H9 (cell line): ENCODE results near the gene CATSPERB. TPM values are rescaled to one million over a fixed set of nuclear protein-coding genes. Genes with fewer than 3 reads are reported as not detected.

Experiments used
- DNase-seq: peaks from one replicate; pipeline ENCODE4 v3.0.0-alpha.2; 2017
- H2AFZ ChIP-seq: one replicate; pipeline ENCODE4 v1.6.1; 2013; ENCODE audit warnings: mild to moderate bottlenecking, low read length, control low read depth, moderate library complexity
- H2AK5ac ChIP-seq: 2 replicates; pipeline ENCODE4 v1.6.1; 2013; ENCODE audit warnings: low read length, control low read depth, mixed read lengths; ENCODE audit not compliant: insufficient read length
- H2BK120ac ChIP-seq: one replicate; pipeline ENCODE4 v1.6.1; 2013; ENCODE audit warnings: low read depth, mild to moderate bottlenecking, low read length, control low read depth, inconsistent platforms; ENCODE audit not compliant: poor library complexity, severe bottlenecking
- H2BK12ac ChIP-seq: 2 replicates; pipeline ENCODE4 v1.6.1; 2013; ENCODE audit warnings: low read length, control low read depth, mixed read lengths, low read depth; ENCODE audit not compliant: insufficient read length
- H2BK15ac ChIP-seq: 2 replicates; pipeline ENCODE4 v1.6.1; 2013; ENCODE audit warnings: low read depth, low read length, control low read depth
- H2BK20ac ChIP-seq: one replicate; pipeline ENCODE4 v1.6.1; 2013; ENCODE audit warnings: low read depth, mild to moderate bottlenecking, low read length, control low read depth, inconsistent platforms; ENCODE audit not compliant: poor library complexity, severe bottlenecking
- H2BK5ac ChIP-seq: 2 replicates; pipeline ENCODE4 v1.6.1; 2013; ENCODE audit warnings: low read length, control low read depth, mixed read lengths; ENCODE audit not compliant: insufficient read length
- H3K14ac ChIP-seq: 2 replicates; pipeline ENCODE4 v1.6.1; 2013; ENCODE audit warnings: low read length, control low read depth; ENCODE audit not compliant: insufficient read depth
- H3K18ac ChIP-seq: 2 replicates; pipeline ENCODE4 v1.6.1; 2013; ENCODE audit warnings: low read depth, mild to moderate bottlenecking, mixed read lengths, low read length, control low read depth; ENCODE audit not compliant: insufficient read length
- H3K23ac ChIP-seq: 2 replicates; pipeline ENCODE4 v1.6.1; 2013; ENCODE audit warnings: low read length, control low read depth, mixed read lengths, low read depth; ENCODE audit not compliant: insufficient read length
- H3K23me2 ChIP-seq: 2 replicates; pipeline ENCODE4 v1.6.1; 2013; ENCODE audit warnings: low read depth, mild to moderate bottlenecking, mixed read lengths, low read length, control low read depth; ENCODE audit not compliant: insufficient read length, poor library complexity, severe bottlenecking
- H3K27ac ChIP-seq: 2 replicates; pipeline ENCODE4 v1.5.1; 2013; ENCODE audit warnings: low read length, control low read depth, mixed read lengths, low read depth; ENCODE audit not compliant: insufficient read length
- H3K27me3 ChIP-seq: 2 replicates; pipeline ENCODE4 v1.6.1; 2013; ENCODE audit warnings: low read length, control low read depth, inconsistent platforms; ENCODE audit not compliant: insufficient read depth
- H3K4ac ChIP-seq: 2 replicates; pipeline ENCODE4 v1.6.1; 2013; ENCODE audit warnings: low read depth, mild to moderate bottlenecking, control low read depth, inconsistent platforms, low read length, moderate library complexity
- H3K4me1 ChIP-seq: 2 replicates; pipeline ENCODE4 v1.6.1; 2013; ENCODE audit warnings: low read length, control low read depth, inconsistent platforms; ENCODE audit not compliant: insufficient read depth
- H3K4me2 ChIP-seq: 2 replicates; pipeline ENCODE4 v1.6.1; 2013; ENCODE audit warnings: low read length, control low read depth, mixed read lengths; ENCODE audit not compliant: insufficient read length, insufficient read depth
- H3K56ac ChIP-seq: 2 replicates; pipeline ENCODE4 v1.6.1; 2013; ENCODE audit warnings: low read depth, mild to moderate bottlenecking, mixed read lengths, low read length, control low read depth; ENCODE audit not compliant: insufficient read length
- H3K79me1 ChIP-seq: 2 replicates; pipeline ENCODE4 v1.6.1; 2013; ENCODE audit warnings: low read depth, mild to moderate bottlenecking, moderate library complexity, low read length, control low read depth, inconsistent platforms; ENCODE audit not compliant: insufficient read depth, poor library complexity, severe bottlenecking
- H3K79me2 ChIP-seq: 2 replicates; pipeline ENCODE4 v1.6.1; 2013; ENCODE audit warnings: low read length, control low read depth, inconsistent platforms; ENCODE audit not compliant: insufficient read depth
- H3K9ac ChIP-seq: 2 replicates; pipeline ENCODE4 v1.6.1; 2013; ENCODE audit warnings: low read length, control low read depth, mixed read lengths; ENCODE audit not compliant: insufficient read length; ENCODE audit errors: extremely low read depth
- H3K9me3 ChIP-seq: one replicate; pipeline ENCODE4 v1.6.1; 2013; ENCODE audit warnings: low read depth, low read length, inconsistent platforms; ENCODE audit not compliant: control insufficient read depth
- H3T11ph ChIP-seq: one replicate; pipeline ENCODE4 v1.6.1; 2013; ENCODE audit warnings: mild to moderate bottlenecking, low read length, control low read depth, inconsistent platforms
- H4K20me1 ChIP-seq: one replicate; pipeline ENCODE4 v1.6.1; 2013; ENCODE audit not compliant: control insufficient read depth, insufficient read length, insufficient read depth
- H4K5ac ChIP-seq: 2 replicates; pipeline ENCODE4 v1.6.1; 2013; ENCODE audit warnings: low read depth, mild to moderate bottlenecking, mixed read lengths, low read length, control low read depth; ENCODE audit not compliant: insufficient read length
- H4K8ac ChIP-seq: replicated peaks from 2 replicates; pipeline ENCODE4 v1.6.1; 2013; ENCODE audit warnings: low read length, control low read depth, mixed read lengths, low read depth; ENCODE audit not compliant: insufficient read length
- H4K91ac ChIP-seq: 2 replicates; pipeline ENCODE4 v1.6.1; 2013; ENCODE audit warnings: low read depth, mild to moderate bottlenecking, moderate library complexity, mixed read lengths, low read length, control low read depth; ENCODE audit not compliant: insufficient read length
- H3K27ac Mint-ChIP-seq, 3 experiments: 2 replicates in 2 of 3; 3 replicates in 1 of 3; pipeline ENCODE4 v1.8.0; 2020 to 2021; ENCODE audit warnings: mixed read lengths in 3 of 3, mild to moderate bottlenecking in 1 of 3, moderate library complexity in 1 of 3
- H3K27me3 Mint-ChIP-seq: 2 replicates; pipeline ENCODE4 v1.8.0; 2021; ENCODE audit warnings: low read depth, mild to moderate bottlenecking, moderate library complexity, mixed read lengths
- H3K36me3 Mint-ChIP-seq, 3 experiments: 2 replicates in 2 of 3; 3 replicates in 1 of 3; pipeline ENCODE4 v1.8.0; 2020 to 2021; ENCODE audit warnings: low read depth in 3 of 3, mixed read lengths in 3 of 3; ENCODE audit not compliant: insufficient read depth in 1 of 3
- H3K4me1 Mint-ChIP-seq, 2 experiments: 2 replicates each; pipeline ENCODE4 v1.8.0; 2020; ENCODE audit warnings: mixed read lengths in 2 of 2
- H3K4me3 Mint-ChIP-seq, 2 experiments: 2 replicates in 1 of 2; 3 replicates in 1 of 2; pipeline ENCODE4 v1.8.0; 2020 to 2021; ENCODE audit warnings: mild to moderate bottlenecking in 2 of 2, mixed read lengths in 2 of 2, moderate library complexity in 1 of 2
- H3K9me3 Mint-ChIP-seq, 2 experiments: 2 replicates in 1 of 2; 3 replicates in 1 of 2; pipeline ENCODE4 v1.8.0; 2020; ENCODE audit warnings: mild to moderate bottlenecking in 2 of 2, mixed read lengths in 2 of 2, moderate library complexity in 1 of 2
- WGBS: extraction: QIAGEN DNeasy Blood & Tissue Kit; methylation state at CpG from one replicate; pipeline ENCODE4 v1.1.7; 2013; ENCODE audit warnings: missing lambda C conversion rate, low lambda C conversion rate, mixed read lengths; ENCODE audit not compliant: insufficient read length; ENCODE audit errors: extremely low coverage; 5-methylcytosine and 5-hydroxymethylcytosine counted together
- total RNA-seq: library from RNA; stranded (reverse); gene quantifications from 2 replicates; pipeline ENCODE4 v1.2.1, GENCODE V29; 2021
- TF ChIP-seq, protein P1 (sequence below): fragments of 200-600 bp; sonication (generic); conservative IDR thresholded peaks from 3 replicates; pipeline ENCODE4 v1.8.0; 2021; ENCODE audit warnings: antibody characterized with exemption, mild to moderate bottlenecking

The CATSPERB gene
- total RNA-seq, 1 experiment from 2014 or later: 0.48 TPM

DNA sequence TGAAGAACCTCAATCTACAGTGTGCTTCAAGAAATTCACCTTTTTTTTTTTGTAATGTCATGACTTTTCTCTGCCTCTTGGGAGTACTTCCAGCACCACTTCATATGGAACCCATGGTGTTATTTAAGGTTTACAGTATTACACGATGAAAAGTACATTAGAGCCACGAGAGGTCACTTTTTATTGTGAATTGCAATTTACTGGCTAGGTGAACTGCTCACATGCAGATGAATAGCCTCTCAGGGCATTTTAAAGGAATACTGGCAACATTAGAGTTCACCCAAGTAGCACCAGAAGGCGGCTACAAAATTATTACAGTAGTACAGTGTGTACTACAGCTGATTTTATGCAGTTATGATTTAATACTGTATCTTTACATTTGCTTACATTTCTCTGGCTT lies 122.7 kb downstream of the CATSPERB start:
- no peak overlapping the region for H4K5ac ChIP-seq
- H2BK5ac ChIP-seq: no peak overlapping the region
- TF ChIP-seq, protein P1, sequence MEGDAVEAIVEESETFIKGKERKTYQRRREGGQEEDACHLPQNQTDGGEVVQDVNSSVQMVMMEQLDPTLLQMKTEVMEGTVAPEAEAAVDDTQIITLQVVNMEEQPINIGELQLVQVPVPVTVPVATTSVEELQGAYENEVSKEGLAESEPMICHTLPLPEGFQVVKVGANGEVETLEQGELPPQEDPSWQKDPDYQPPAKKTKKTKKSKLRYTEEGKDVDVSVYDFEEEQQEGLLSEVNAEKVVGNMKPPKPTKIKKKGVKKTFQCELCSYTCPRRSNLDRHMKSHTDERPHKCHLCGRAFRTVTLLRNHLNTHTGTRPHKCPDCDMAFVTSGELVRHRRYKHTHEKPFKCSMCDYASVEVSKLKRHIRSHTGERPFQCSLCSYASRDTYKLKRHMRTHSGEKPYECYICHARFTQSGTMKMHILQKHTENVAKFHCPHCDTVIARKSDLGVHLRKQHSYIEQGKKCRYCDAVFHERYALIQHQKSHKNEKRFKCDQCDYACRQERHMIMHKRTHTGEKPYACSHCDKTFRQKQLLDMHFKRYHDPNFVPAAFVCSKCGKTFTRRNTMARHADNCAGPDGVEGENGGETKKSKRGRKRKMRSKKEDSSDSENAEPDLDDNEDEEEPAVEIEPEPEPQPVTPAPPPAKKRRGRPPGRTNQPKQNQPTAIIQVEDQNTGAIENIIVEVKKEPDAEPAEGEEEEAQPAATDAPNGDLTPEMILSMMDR: no peak
- no peak overlapping the region for H3T11ph ChIP-seq
- no peak overlapping the region for H3K27ac ChIP-seq
- H2AFZ ChIP-seq: no peak overlapping the region
- Mint-ChIP-seq H3K27ac (no peak overlapping the region), H3K27me3 (no peaks in the 10 kb centered on the region), H3K9me3 (peaks cover 0 to 3% of the 10 kb centered on the region in 2 experiments; a peak in 3 of 5 replicates), H3K4me1 (peaks cover 7 to 11% of the 10 kb centered on the region in 2 experiments; a peak in 3 of 4 replicates), H3K4me3 (no peak overlapping the region), H3K36me3 (no peaks in the 10 kb centered on the region)
- no peaks in the 10 kb centered on the region for H3K9me3 ChIP-seq
- no peak overlapping the region for H2BK20ac ChIP-seq
- no peaks in the 10 kb centered on the region for H3K79me1 ChIP-seq
- no peak overlapping the region for H3K14ac ChIP-seq
- H3K4me1 ChIP-seq: no peaks in the 10 kb centered on the region
- H3K18ac ChIP-seq: no peak overlapping the region
- no peak overlapping the region for H3K4ac ChIP-seq
- no peak overlapping the region for H3K9ac ChIP-seq
- no peak for DNase-seq
- no peak overlapping the region for H2BK15ac ChIP-seq
- H3K23ac ChIP-seq: no peak overlapping the region
- H3K56ac ChIP-seq: no peak overlapping the region
- no peaks in the 10 kb centered on the region for H3K79me2 ChIP-seq
- no peak overlapping the region for H4K91ac ChIP-seq
- no peak overlapping the region for H4K8ac ChIP-seq
- no peaks in the 10 kb centered on the region for H3K23me2 ChIP-seq
- H4K20me1 ChIP-seq: no peaks in the 10 kb centered on the region
- H3K4me2 ChIP-seq: no peak overlapping the region
- no peak overlapping the region for H2BK12ac ChIP-seq
- no peak overlapping the region for H2BK120ac ChIP-seq
- no CpG with 5 or more reads among the region's 3 CpGs for WGBS
- no peak overlapping the region for H2AK5ac ChIP-seq
- no peaks in the 10 kb centered on the region for H3K27me3 ChIP-seq
